GM21447 (cell line): Measurements from ENCODE around the gene ZNF165.
"Not testable (repeated sequence)": the region's sequence is repeated elsewhere in the genome, so short reads cannot be mapped to it uniquely, and the experiment has no call there.

ENCODE experiments used
- ATAC-seq: cut with Tn5 transposase; IDR thresholded peaks from one replicate; pipeline ENCODE4 v1.9.1; 2021; ENCODE audit not compliant: unreplicated experiment

ZNF165 gene

DNA sequence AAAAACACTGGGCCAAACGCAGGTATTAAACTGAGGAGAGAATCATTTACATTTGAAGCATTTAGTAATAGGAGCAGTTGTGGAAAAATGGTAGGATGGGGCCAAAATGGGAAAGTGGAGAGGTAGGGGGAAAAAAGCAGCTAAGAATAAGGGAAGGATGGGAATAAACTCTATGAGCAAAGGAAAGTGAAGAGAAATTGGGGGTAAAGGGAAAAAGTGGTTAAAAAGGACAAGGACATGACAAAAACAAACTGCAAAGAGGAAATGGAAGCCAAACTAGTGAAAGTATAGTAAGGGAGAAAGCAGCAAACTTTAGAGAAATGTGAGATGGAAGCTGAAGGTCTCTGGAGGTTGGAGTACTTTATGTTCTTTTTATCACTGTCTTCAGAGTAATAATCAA is 37.8 kb downstream of the ZNF165 start:
- ATAC-seq, result no peak

DNA sequence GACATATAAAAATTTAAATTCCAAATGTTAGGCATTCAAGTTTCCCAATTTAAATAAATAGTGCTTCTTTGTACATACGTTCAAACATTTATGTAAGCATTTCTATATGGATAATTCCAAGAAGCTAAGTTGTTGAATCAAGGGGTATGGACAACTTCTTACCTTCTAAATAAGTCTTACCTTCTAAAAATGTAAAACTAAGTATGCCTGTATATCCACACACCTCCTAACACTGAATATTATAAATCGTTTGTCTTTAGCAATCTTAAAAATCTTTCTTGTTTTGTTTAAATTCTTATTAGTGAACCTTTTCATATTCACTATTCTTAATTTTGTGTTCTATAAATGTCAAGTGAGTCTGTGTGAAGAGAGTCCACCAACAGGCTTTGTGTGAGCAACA is 41.5 kb downstream of the ZNF165 start:
- ATAC-seq, result no peak

DNA sequence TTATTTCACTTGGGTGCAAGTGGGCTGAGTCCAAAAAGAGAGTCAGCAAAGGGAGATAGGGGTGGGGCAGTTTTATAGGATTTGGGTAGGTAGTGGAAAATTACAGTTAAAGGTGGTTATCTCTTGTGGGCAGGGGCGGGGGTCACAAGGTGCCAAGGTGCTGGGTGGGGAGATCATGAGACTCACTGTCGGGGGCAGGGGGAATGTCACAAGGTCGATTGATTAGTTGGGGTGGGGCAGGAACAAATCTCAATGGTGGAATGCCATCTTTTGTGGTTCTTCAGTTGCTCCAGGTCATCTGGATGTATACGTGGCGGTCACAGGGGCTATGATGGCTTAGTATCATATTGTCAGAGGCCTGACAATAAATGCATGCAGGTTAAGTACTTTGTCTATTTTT is 41.9 kb downstream of the ZNF165 start:
- not testable (repeated sequence) for ATAC-seq

DNA sequence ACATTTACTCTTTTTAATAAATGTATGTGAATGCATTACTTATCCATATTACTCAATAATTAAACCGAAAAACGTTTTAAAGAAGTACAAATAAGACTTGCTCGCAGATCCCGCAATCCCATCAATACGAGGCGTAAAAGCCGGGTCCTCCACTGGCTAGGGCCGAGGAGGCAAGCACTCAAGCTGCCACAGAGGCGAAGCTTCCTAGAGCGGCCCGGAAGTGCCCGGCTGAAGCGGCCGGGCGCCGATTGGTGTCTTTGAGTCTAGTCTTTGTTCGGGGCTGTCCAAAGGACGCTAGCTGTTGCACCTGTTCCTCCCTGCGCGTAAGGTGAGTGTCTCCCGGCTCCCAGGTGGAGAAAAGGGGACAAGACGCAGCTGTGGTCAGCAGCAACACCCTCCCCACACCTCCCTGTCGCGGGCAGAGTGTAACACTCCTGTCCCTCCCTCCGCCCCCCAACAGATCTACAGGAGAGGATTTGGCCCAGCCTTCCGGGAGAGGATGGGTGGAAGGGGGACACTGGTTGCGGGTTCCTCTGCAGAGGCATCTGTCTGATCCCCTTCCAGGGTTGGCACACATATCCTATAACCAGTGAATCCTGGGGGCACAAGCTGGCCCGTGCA is 44.1 kb downstream of the ZNF165 start, which contains the start of gene ZSCAN16:
Gene ZSCAN16, plus strand, starts transcription at position 260 of the 621 bp plus-strand sequence. CDS start 835 bp downstream, outside the sequence.
- ATAC-seq, result peak; percentile 97

DNA sequence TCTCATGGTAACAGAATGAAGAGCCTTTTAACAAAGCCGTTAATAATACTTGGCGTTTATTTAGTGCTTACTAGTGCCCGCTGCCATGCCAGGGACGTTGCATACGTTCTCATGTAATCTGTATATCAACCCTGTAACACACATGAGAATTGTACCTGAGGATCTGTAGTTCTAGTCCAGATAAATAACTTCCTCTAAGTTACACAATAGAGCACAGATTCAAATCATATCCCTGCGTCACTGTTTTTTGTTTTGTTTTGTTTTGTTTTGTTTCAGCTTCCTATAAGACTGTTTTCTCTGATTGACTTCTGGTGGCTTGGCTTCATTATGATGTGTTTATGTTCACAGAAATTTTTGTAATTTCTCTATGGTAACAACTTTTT is 44.6 kb downstream of the ZNF165 start:
- ATAC-seq, result peak; percentile 13

DNA sequence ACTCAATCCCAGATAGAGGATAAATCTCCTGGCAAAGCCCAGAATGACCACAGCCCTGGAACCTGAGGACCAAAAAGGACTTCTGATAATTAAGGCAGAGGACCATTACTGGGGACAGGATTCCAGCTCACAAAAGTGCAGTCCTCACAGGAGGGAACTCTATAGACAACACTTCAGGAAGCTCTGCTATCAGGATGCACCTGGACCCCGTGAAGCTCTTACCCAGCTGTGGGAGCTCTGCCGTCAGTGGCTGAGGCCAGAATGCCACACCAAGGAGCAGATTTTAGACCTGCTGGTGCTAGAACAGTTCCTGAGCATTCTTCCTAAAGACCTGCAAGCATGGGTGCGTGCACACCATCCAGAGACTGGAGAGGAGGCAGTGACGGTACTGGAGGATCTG is 45.0 kb downstream of the ZNF165 start:
- no peak for ATAC-seq

DNA sequence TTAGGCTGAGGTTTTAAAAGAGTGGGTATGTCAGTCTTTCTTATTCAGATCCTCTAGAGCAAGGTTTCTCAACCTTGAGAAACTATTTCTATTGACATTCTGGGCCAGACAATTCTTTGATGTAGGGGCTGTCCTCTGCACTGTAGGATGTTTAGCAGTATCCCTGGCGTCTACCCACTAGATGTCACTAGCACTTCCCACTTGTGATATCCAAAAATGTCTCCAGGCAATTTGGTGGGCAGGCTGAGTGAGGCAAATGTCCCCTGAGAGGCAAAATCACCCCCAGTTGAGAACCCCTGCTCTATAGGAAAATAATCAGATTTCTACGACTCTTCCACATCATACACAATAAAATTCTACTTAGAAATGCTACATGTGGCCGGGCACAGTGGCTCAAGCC is 53.6 kb downstream of the ZNF165 start:
- ATAC-seq, result no peak

DNA sequence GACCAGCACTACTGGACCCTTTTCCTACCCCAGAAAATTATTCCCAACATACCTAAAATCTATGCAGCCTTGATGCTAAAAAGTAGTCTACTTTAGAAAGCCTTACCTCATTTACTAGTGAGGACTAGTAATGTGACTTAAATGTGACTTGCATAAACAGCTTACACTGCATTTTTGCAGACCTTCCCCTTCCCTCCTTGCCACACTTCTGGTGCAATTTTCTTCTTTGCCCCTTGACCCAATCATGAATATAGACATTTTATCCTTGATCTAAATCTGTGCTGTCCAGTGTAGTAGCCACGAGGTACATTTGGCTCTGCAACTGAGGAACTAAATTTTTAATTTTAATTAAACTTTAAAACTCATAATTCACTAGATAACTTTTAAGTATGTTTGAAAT is 54.3 kb downstream of the ZNF165 start:
- no peak for ATAC-seq

DNA sequence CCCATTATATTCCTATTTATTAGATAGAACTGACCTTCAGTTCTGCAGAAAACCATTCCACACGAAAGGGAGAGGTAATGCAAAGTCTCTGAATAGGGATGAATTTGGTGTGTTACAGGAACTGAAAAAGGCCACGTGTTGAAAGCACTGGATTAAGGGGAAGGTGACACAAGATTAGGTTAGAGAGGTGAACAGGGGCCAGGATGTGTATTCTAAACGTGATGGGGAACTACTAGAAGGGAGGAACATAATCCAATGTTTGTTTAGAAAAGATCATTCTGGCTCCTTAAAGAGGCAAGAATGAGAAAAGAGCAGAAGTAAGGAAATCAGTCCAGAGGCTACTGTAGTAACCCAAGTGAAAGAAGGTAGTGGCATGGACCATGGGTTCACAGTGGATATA is 55.0 kb downstream of the ZNF165 start:
- no peak for ATAC-seq

DNA sequence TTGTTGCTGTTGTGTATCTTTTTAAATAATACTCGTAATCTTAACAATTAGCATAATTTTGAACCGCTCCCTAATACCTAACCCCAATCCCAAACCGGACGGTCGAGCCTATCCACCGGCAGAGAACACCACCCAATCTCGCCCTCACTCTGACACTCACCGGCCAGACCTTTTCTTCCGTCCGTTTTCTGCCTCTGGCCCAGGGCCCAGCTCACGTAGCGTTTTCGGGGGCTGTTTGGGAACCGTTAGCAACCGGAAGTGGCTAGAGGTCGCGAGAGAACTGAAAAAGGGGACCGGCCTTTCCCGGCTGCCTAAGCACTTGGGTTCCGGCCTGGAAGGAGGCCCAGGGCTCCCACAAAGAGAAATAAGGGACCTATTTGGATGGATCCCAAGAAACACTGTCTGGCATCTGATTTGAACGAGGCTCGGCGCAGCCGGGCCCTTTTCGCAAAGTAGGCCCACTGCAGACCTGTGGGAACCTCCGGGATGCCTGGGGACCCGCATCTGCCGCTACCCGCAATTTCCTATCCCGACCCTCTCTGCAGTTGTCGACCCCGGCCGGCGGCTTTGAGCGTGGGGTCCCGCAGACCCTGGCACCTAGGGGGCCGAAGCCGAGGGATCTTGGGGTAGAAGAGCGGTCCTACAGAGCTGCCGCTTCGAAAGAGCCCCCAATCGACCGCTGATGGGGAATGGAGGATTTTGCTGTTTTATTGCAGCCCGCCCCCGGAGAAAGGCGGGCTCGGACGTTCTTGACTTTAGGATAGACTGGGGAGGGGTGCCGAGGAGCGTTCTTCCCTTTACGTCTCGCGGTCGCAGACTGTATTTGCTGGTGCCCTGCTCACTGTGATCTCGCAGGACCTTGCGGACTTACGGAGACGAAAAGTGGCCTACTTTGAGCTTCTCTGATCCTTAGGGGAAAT is 56.5 kb downstream of the ZNF165 start:
- peak; percentile 47 for ATAC-seq

DNA sequence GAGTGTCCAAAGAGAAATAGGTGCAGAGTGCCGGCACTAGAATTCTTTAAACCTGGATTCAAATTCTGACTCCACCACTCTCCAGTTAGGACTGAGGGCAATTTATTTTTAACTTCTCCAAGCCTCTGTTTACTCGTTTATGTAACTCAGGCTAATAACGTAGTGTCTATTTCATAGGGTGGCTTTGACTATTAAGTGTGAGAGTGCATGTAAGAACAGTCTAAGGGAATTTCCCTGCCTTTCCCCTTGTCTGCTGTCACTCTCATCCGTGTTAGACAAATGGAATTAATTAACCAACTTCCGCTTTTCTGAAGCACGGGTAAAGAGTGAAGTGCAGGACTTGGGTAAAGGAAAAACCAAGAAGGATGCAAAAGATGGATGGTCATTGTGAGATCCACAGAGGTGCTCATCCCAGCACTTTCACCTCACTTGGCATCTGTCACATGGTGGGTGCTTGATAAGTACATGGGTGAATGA is 57.2 kb downstream of the ZNF165 start:
- ATAC-seq, result peak; percentile 36
